H1 (cell line): ENCODE measurements around the gene KRT34. TPM values are rescaled to one million over a fixed set of nuclear protein-coding genes. Genes with fewer than 3 reads are reported as not detected.

Source experiments
- polyA plus RNA-seq, 7 experiments: library from polyadenylated mRNA; depleted of rRNA in 3 of 7; stranded (reverse) in 5 of 7; unstranded in 2 of 7; fragments of >200 nt in 5 of 7; fragments of 200-250 nt in 2 of 7; gene quantifications; 1 replicate in 5 of 7; 2 replicates in 1 of 7; 4 replicates in 1 of 7; pipeline versions ENCODE4 v1.2.1 to v1.2.3, GENCODE V29; 2011 to 2013; ENCODE audit warnings: missing spikeins in 2 of 7, mixed read lengths in 2 of 7
- total RNA-seq: library from RNA; stranded (reverse); fragmentation: NEBNext Ultra II Directional; extraction: Animal tissue kit (Norgen Biotek cat#: 25700); gene quantifications from 2 replicates; pipeline ENCODE4 v1.2.1, GENCODE V29; 2021

The KRT34 gene
- total and polyA plus RNA-seq, 2 of the 8 experiments (the other 6 are each of a cell fraction or from before 2014, with no cell fraction given): not detected

Other genes starting within 250 kb of the KRT34 start
Only the 30 nearest of the 32 such genes appear.
- gene KRTAP4-5, start 232.5 kb downstream of the KRT34 start, total RNA-seq: not detected in 2 replicates
- not detected in 2 replicates for gene KRTAP4-5, start 232.5 kb downstream of the KRT34 start, polyA plus RNA-seq (2011; rRNA removed)
- gene KRTAP4-4, start 221.6 kb downstream of the KRT34 start, total RNA-seq: not detected in 2 replicates
- not detected in 2 replicates for gene KRTAP4-4, start 221.6 kb downstream of the KRT34 start, polyA plus RNA-seq (2011; rRNA removed)
- gene KRTAP4-3, start 214.1 kb downstream of the KRT34 start, total RNA-seq: not detected in 2 replicates
- not detected in 2 replicates for gene KRTAP4-3, start 214.1 kb downstream of the KRT34 start, polyA plus RNA-seq (2011; rRNA removed)
- gene KRTAP4-2, start 204.1 kb downstream of the KRT34 start, total RNA-seq: not detected in 2 replicates
- not detected in 2 replicates for gene KRTAP4-2, start 204.1 kb downstream of the KRT34 start, polyA plus RNA-seq (2011; rRNA removed)
- not detected in 2 replicates for gene KRTAP4-1, start 197.4 kb downstream of the KRT34 start, total RNA-seq
- gene KRTAP4-1, start 197.4 kb downstream of the KRT34 start, polyA plus RNA-seq (2011; rRNA removed): 0.16 TPM in 1 of 2 replicates, not detected in the other
- not detected in 2 replicates for gene KRTAP9-1, start 192.4 kb downstream of the KRT34 start, total RNA-seq
- not detected in 2 replicates for gene KRTAP9-1, start 192.4 kb downstream of the KRT34 start, polyA plus RNA-seq (2011; rRNA removed)
- gene KRTAP9-2, start 155.7 kb downstream of the KRT34 start, total RNA-seq: not detected in 2 replicates
- gene KRTAP9-2, start 155.7 kb downstream of the KRT34 start, polyA plus RNA-seq (2011; rRNA removed): not detected in 2 replicates
- not detected in 2 replicates for gene KRTAP9-3, start 149.9 kb downstream of the KRT34 start, total RNA-seq
- gene KRTAP9-3, start 149.9 kb downstream of the KRT34 start, polyA plus RNA-seq (2011; rRNA removed): not detected in 2 replicates
- gene KRTAP9-8, start 144.3 kb downstream of the KRT34 start, total RNA-seq: not detected in 2 replicates
- not detected in 2 replicates for gene KRTAP9-8, start 144.3 kb downstream of the KRT34 start, polyA plus RNA-seq (2011; rRNA removed)
- not detected in 2 replicates for gene KRTAP9-4, start 132.6 kb downstream of the KRT34 start, total RNA-seq
- 0.13 TPM in 1 of 2 replicates, not detected in the other for gene KRTAP9-4, start 132.6 kb downstream of the KRT34 start, polyA plus RNA-seq (2011; rRNA removed)
- gene KRTAP9-9, start 126.9 kb downstream of the KRT34 start, total RNA-seq: not detected in 2 replicates
- gene KRTAP9-9, start 126.9 kb downstream of the KRT34 start, polyA plus RNA-seq (2011; rRNA removed): not detected in 2 replicates
- not detected in 2 replicates for gene KRTAP9-6, start 116.9 kb downstream of the KRT34 start, total RNA-seq
- not detected in 2 replicates for gene KRTAP9-6, start 116.9 kb downstream of the KRT34 start, polyA plus RNA-seq (2011; rRNA removed)
- gene KRTAP9-7, start 106.6 kb downstream of the KRT34 start, total RNA-seq: not detected in 2 replicates
- not detected in 2 replicates for gene KRTAP9-7, start 106.6 kb downstream of the KRT34 start, polyA plus RNA-seq (2011; rRNA removed)
- not detected in 2 replicates for gene KRTAP29-1, start 79.5 kb downstream of the KRT34 start, total RNA-seq
- not detected in 2 replicates for gene KRTAP29-1, start 79.5 kb downstream of the KRT34 start, polyA plus RNA-seq (2011; rRNA removed)
- gene KRTAP16-1, start 73.0 kb downstream of the KRT34 start, total RNA-seq: not detected in 2 replicates
- not detected in 2 replicates for gene KRTAP16-1, start 73.0 kb downstream of the KRT34 start, polyA plus RNA-seq (2011; rRNA removed)
- gene KRTAP17-1, start 66.6 kb downstream of the KRT34 start, total RNA-seq: not detected in 2 replicates
- gene KRTAP17-1, start 66.6 kb downstream of the KRT34 start, polyA plus RNA-seq (2011; rRNA removed): not detected in 2 replicates
- not detected in 2 replicates for gene KRT33A, start 31.5 kb downstream of the KRT34 start, total RNA-seq
- not detected in 2 replicates for gene KRT33A, start 31.5 kb downstream of the KRT34 start, polyA plus RNA-seq (2011; rRNA removed)
- not detected in 2 replicates for gene KRT33B, start 12.5 kb downstream of the KRT34 start, total RNA-seq
- gene KRT33B, start 12.5 kb downstream of the KRT34 start, polyA plus RNA-seq (2011; rRNA removed): not detected in 2 replicates
- gene KRT31, start 15.3 kb upstream of the KRT34 start, total RNA-seq: not detected in 2 replicates
- gene KRT31, start 15.3 kb upstream of the KRT34 start, polyA plus RNA-seq (2011; rRNA removed): not detected in 2 replicates
- not detected in 2 replicates for gene KRT37, start 42.3 kb upstream of the KRT34 start, total RNA-seq
- not detected in 2 replicates for gene KRT37, start 42.3 kb upstream of the KRT34 start, polyA plus RNA-seq (2011; rRNA removed)
- gene KRT38, start 58.7 kb upstream of the KRT34 start, total RNA-seq: not detected in 2 replicates
- not detected in 2 replicates for gene KRT38, start 58.7 kb upstream of the KRT34 start, polyA plus RNA-seq (2011; rRNA removed)
- gene KRT32, start 85.1 kb upstream of the KRT34 start, total RNA-seq: not detected in 2 replicates
- gene KRT32, start 85.1 kb upstream of the KRT34 start, polyA plus RNA-seq (2011; rRNA removed): not detected in 2 replicates
- gene KRT35, start 98.8 kb upstream of the KRT34 start, total RNA-seq: not detected in 2 replicates
- not detected in 2 replicates for gene KRT35, start 98.8 kb upstream of the KRT34 start, polyA plus RNA-seq (2011; rRNA removed)
- gene KRT36, start 107.6 kb upstream of the KRT34 start, total RNA-seq: not detected in 2 replicates
- not detected in 2 replicates for gene KRT36, start 107.6 kb upstream of the KRT34 start, polyA plus RNA-seq (2011; rRNA removed)
- not detected in 2 replicates for gene KRT13, start 123.3 kb upstream of the KRT34 start, total RNA-seq
- gene KRT13, start 123.3 kb upstream of the KRT34 start, polyA plus RNA-seq (2011; rRNA removed): 0.09 and 0.17 TPM in 2 replicates
- gene KRT15, start 136.6 kb upstream of the KRT34 start, total RNA-seq: 0.13 and 0.21 TPM in 2 replicates
- gene KRT15, start 136.6 kb upstream of the KRT34 start, polyA plus RNA-seq (2011; rRNA removed): 0.09 and 0.11 TPM in 2 replicates
- 122 and 137 TPM in 2 replicates for gene KRT19, start 146.0 kb upstream of the KRT34 start, total RNA-seq
- 120 and 192 TPM in 2 replicates for gene KRT19, start 146.0 kb upstream of the KRT34 start, polyA plus RNA-seq (2011; rRNA removed)
- gene KRT9, start 189.8 kb upstream of the KRT34 start, total RNA-seq: not detected in 2 replicates
- not detected in 2 replicates for gene KRT9, start 189.8 kb upstream of the KRT34 start, polyA plus RNA-seq (2011; rRNA removed)
- not detected in 2 replicates for gene KRT14, start 204.6 kb upstream of the KRT34 start, total RNA-seq
- 0.13 and 0.35 TPM in 2 replicates for gene KRT14, start 204.6 kb upstream of the KRT34 start, polyA plus RNA-seq (2011; rRNA removed)
- gene KRT16, start 230.5 kb upstream of the KRT34 start, total RNA-seq: not detected in 2 replicates
- gene KRT16, start 230.5 kb upstream of the KRT34 start, polyA plus RNA-seq (2011; rRNA removed): not detected in 2 replicates